ENCODE results near the gene LRP6. TPM values are rescaled to one million over a fixed set of nuclear protein-coding genes. Genes with fewer than 3 reads are reported as not detected.

LRP6 gene
- polyA plus RNA-seq, 1 experiment = 18.4 TPM

DNA sequence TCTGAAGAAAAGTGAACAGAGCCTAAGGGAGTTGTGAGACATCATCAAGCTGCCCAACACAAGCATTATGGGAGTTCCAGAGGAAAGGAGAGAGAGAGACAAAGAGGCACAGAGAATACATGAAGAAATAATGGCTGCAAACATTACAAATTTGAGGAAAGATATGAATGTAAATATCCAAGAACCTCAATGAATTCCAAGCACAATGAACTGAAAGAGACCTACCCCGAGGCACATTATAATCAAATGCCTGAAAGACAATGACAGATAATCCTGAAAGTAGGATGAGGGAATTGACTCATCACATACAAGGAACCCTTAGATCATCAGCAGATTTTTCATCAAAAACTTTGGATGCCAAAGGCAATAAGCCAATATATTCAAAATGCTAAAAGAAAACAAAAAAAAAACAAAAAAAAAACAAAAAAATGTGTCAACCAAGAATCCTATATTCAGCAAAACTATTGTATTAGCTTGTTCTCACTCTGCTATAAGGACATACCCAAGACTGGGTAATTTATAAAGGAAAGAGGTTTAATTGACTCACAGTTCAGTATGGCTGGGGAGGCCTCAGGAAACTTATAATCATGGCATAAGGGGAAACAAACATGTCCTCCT is 158.3 kb downstream of the LRP6 start:
- H3K9me3 ChIP-seq (ENCODE audit: control insufficient read depth, insufficient read depth, low read length) = peaks cover 14% of the 10 kb centered on the region
- no peak for DNase-seq (ENCODE audit: low read depth, low spot score)
- no peak overlapping the region for H3K27ac ChIP-seq (ENCODE audit: low read depth, low read length)
- H3K4me3 ChIP-seq (ENCODE audit: low read depth, low read length) = no peak overlapping the region
- POLR2A ChIA-PET = no interaction called here
- no peaks in the 10 kb centered on the region for H3K27me3 ChIP-seq (ENCODE audit: control insufficient read depth, insufficient read depth, low read length)
- TF ChIP-seq, protein P1, sequence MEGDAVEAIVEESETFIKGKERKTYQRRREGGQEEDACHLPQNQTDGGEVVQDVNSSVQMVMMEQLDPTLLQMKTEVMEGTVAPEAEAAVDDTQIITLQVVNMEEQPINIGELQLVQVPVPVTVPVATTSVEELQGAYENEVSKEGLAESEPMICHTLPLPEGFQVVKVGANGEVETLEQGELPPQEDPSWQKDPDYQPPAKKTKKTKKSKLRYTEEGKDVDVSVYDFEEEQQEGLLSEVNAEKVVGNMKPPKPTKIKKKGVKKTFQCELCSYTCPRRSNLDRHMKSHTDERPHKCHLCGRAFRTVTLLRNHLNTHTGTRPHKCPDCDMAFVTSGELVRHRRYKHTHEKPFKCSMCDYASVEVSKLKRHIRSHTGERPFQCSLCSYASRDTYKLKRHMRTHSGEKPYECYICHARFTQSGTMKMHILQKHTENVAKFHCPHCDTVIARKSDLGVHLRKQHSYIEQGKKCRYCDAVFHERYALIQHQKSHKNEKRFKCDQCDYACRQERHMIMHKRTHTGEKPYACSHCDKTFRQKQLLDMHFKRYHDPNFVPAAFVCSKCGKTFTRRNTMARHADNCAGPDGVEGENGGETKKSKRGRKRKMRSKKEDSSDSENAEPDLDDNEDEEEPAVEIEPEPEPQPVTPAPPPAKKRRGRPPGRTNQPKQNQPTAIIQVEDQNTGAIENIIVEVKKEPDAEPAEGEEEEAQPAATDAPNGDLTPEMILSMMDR (IDR thresholded peaks at IDR 0.05; ENCODE audit: low read depth, low read length) = no peak
- CTCF ChIA-PET = no interaction called here

DNA sequence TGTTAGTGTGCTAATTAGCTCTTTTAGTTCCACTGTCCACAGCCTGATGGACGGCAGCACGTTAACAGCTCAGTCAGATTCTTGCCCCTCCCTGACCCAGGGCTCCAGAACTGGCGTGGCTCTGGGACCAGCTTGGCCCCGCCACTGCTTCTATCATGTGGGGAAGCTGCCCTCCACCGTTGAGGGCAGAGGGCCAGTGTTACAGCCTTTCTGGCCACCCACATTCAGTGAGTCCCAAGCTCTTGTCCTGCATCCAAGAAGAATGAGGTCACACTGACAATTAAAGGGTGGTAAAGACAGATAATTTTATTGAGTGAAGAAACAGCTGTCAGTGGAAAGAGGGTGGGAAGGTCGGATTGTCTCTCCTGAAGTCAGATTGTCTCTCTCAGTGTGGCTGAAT is 159.2 kb downstream of the LRP6 start:
- TF ChIP-seq, protein P1 (IDR thresholded peaks at IDR 0.05; ENCODE audit: low read depth, low read length) = no peak
- peaks cover 14% of the 10 kb centered on the region for H3K9me3 ChIP-seq (ENCODE audit: control insufficient read depth, insufficient read depth, low read length)
- no peaks in the 10 kb centered on the region for H3K27me3 ChIP-seq (ENCODE audit: control insufficient read depth, insufficient read depth, low read length)
- ChIA-PET CTCF (no interaction called here), POLR2A (no interaction called here)
- no peak overlapping the region for H3K4me3 ChIP-seq (ENCODE audit: low read depth, low read length)
- no peak for DNase-seq (ENCODE audit: low read depth, low spot score)
- no peak overlapping the region for H3K27ac ChIP-seq (ENCODE audit: low read depth, low read length)

DNA sequence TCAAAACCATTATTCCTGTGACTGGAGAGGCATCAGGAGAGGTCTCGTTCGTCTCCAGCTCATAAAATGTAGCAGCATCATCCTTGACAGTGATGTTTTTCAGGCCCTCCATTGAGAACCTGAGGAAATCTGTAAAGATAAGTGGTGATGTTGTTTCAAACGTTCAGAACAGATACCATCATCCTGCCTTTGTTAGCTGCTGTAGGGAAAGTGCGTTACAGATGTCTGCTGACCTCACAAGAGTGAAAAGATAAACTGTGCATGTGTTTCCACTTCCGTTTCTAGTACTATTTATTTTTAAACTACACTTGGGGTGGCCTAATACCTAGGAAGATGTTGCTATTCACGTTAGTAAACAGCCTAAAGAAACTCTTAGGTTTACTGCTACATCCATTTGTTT is 167.7 kb downstream of the LRP6 start:
- Histone ChIP-seq H3K9me3 (ENCODE audit: control insufficient read depth, insufficient read depth, low read length) (peaks cover 2% of the 10 kb centered on the region; the same call in 1 of the 2 replicates), H3K27ac (ENCODE audit: low read depth, low read length) (no peak overlapping the region), H3K4me3 (ENCODE audit: low read depth, low read length) (no peak overlapping the region), H3K27me3 (ENCODE audit: control insufficient read depth, insufficient read depth, low read length) (no peaks in the 10 kb centered on the region)
- no peak for DNase-seq (ENCODE audit: low read depth, low spot score)
- POLR2A ChIA-PET = interaction anchor here (0.7 kb wide), 1 partner anchor 556 kb away, joined by 3 read pairs; no protein-coding TSS in a partner anchor
- TF ChIP-seq, protein P1 (IDR thresholded peaks at IDR 0.05; ENCODE audit: low read depth, low read length) = no peak
- CTCF ChIA-PET = no interaction called here

DNA sequence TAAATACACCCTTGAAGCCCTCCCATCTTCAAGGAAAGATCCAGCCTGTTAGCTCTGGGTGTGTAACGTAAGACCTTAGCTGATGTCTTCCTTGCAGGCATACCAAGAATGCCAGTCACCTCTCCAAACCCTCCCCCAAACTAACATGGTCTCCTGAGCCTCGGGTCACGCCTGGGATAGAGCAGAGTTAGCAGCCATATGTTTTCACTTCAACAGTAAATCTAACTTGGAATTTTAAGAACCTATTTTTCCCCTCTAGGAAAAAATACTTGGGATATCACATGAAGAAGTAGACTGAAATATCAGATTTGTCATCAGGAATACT is 168.2 kb downstream of the LRP6 start:
- no peak for DNase-seq (ENCODE audit: low read depth, low spot score)
- H3K4me3 ChIP-seq (ENCODE audit: low read depth, low read length) = no peak overlapping the region
- TF ChIP-seq, protein P1 (IDR thresholded peaks at IDR 0.05; ENCODE audit: low read depth, low read length) = no peak
- ChIA-PET CTCF (no interaction called here), POLR2A (interaction anchor here (0.7 kb wide), 1 partner anchor 555 kb away, joined by 3 read pairs; no protein-coding TSS in a partner anchor)
- H3K27me3 ChIP-seq (ENCODE audit: control insufficient read depth, insufficient read depth, low read length) = no peaks in the 10 kb centered on the region
- 0 out of 2 replicates have a peak, but pooled peaks cover under 1% of the 10 kb centered on the region for H3K9me3 ChIP-seq (ENCODE audit: control insufficient read depth, insufficient read depth, low read length)
- no peak overlapping the region for H3K27ac ChIP-seq (ENCODE audit: low read depth, low read length)

DNA sequence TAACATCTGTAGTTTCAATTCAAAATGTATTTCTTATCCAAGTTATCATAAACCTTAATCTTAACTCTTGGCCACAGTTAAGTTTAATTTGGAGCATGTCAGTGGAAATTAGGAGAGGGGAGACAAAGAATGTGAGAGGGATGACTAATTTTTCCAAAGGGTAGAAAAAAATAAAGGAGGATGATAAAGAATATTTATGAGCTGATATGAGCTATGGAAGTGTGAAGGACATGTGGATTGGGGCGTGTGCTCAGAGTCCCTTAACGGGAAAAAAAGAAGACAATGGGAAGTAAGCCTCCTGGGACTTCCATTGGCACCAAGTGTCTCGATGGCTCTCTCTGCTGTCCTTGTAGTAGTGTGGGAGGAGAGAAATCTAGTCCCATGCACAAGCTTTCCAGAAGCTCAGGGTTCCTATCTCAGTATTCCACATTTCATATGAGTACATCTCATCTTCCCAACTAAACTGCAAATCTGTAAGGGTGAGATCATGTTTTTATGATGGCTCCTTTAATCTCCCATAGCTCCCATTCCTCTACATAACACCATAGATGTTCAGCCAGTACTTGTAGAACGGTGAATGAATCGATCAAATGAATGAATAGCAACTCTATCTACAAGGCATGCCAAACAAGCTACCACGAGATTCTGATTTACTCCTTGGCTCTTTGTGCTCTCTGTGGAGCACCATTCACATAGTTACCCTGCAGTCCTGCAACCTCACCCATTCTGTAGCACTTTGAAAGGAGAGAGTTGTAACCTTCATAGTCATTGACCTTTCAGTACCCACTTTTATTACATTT is 168.8 kb downstream of the LRP6 start:
- CTCF ChIA-PET = no interaction called here
- TF ChIP-seq, protein P1 (IDR thresholded peaks at IDR 0.05; ENCODE audit: low read depth, low read length) = no peak
- POLR2A ChIA-PET = no interaction called here
- Histone ChIP-seq H3K4me3 (ENCODE audit: low read depth, low read length) (no peak overlapping the region), H3K27me3 (ENCODE audit: control insufficient read depth, insufficient read depth, low read length) (no peaks in the 10 kb centered on the region), H3K27ac (ENCODE audit: low read depth, low read length) (no peak overlapping the region), H3K9me3 (ENCODE audit: control insufficient read depth, insufficient read depth, low read length) (no peaks in the 10 kb centered on the region)
- no peak for DNase-seq (ENCODE audit: low read depth, low spot score)
